Endothelial cell of umbilical vein (primary cell): ENCODE results near the gene CUBN.

Source experiments
- EZH2 ChIP-seq: IDR thresholded peaks from 2 replicates; pipeline ENCODE4 v1.6.1; 2012; ENCODE audit warnings: borderline replicate concordance, low read depth, mild to moderate bottlenecking, moderate library complexity, low read length, inconsistent platforms; ENCODE audit not compliant: severe bottlenecking
- GATA2 ChIP-seq: IDR thresholded peaks from 2 replicates; pipeline ENCODE4 v1.7.0; 2011; ENCODE audit warnings: low read depth, mild to moderate bottlenecking, moderate library complexity, mixed read lengths, low read length; ENCODE audit not compliant: insufficient read length, insufficient read depth
- JUN ChIP-seq: IDR thresholded peaks from 2 replicates; pipeline ENCODE4 v1.6.1; 2011; ENCODE audit warnings: borderline replicate concordance, low read depth; ENCODE audit not compliant: insufficient read length, insufficient read depth
- MAX ChIP-seq: IDR thresholded peaks from 2 replicates; pipeline ENCODE4 v1.6.1; 2011; ENCODE audit not compliant: insufficient read depth, insufficient read length
- POLR2A ChIP-seq: IDR thresholded peaks from 2 replicates; pipeline ENCODE4 v1.6.1; 2012; ENCODE audit warnings: low read depth, mild to moderate bottlenecking, control low read depth, low read length
- POLR2AphosphoS5 ChIP-seq: IDR thresholded peaks from 2 replicates; pipeline ENCODE4 v1.6.1; 2012; ENCODE audit warnings: low read depth, mild to moderate bottlenecking, control low read depth, low read length, moderate library complexity; ENCODE audit not compliant: insufficient read depth
- TF ChIP-seq, protein P1 (sequence below), 2 donors: IDR thresholded peaks; 1 replicate in 1 of 2; 2 replicates in 1 of 2; pipeline ENCODE4 v1.5.1; 2011; ENCODE audit warnings: low read length in 2 of 2, mild to moderate bottlenecking in 2 of 2, moderate library complexity in 2 of 2, control low read depth in 1 of 2, inconsistent platforms in 1 of 2, low read depth in 1 of 2; ENCODE audit not compliant: insufficient read depth in 1 of 2; ENCODE audit errors: extremely low read depth in 1 of 2

GRCh38 chr10:17126327-17126726 is 3.3 kb downstream of the CUBN start:
- TF ChIP-seq, protein P1, sequence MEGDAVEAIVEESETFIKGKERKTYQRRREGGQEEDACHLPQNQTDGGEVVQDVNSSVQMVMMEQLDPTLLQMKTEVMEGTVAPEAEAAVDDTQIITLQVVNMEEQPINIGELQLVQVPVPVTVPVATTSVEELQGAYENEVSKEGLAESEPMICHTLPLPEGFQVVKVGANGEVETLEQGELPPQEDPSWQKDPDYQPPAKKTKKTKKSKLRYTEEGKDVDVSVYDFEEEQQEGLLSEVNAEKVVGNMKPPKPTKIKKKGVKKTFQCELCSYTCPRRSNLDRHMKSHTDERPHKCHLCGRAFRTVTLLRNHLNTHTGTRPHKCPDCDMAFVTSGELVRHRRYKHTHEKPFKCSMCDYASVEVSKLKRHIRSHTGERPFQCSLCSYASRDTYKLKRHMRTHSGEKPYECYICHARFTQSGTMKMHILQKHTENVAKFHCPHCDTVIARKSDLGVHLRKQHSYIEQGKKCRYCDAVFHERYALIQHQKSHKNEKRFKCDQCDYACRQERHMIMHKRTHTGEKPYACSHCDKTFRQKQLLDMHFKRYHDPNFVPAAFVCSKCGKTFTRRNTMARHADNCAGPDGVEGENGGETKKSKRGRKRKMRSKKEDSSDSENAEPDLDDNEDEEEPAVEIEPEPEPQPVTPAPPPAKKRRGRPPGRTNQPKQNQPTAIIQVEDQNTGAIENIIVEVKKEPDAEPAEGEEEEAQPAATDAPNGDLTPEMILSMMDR (IDR thresholded peaks at IDR 0.05; ENCODE audit: extremely low read depth in 1 of 2, insufficient read depth in 1 of 2, low read depth in 1 of 2, low read length in 2 of 2) = no peak
- TF ChIP-seq POLR2A = no peak
- TF ChIP-seq MAX = no peak
- no peak for TF ChIP-seq POLR2AphosphoS5
- no peak for TF ChIP-seq EZH2
- TF ChIP-seq JUN = no peak
- no peak for TF ChIP-seq GATA2
